Fibroblast of villous mesenchyme (primary cell): ENCODE results near the gene KLK2. TPM values are rescaled to one million over a fixed set of nuclear protein-coding genes. Genes with fewer than 3 reads are reported as not detected.
A peak's percentile ranks its signal among the peaks of the same experiment; 100 is the strongest.

Source experiments
- DNase-seq: peaks from one replicate; pipeline ENCODE4 v3.0.0-alpha.2; 2010; ENCODE audit warnings: low read depth
- H3K4me3 ChIP-seq: 2 replicates; pipeline ENCODE4 v1.5.1; 2011; ENCODE audit warnings: low read depth, mild to moderate bottlenecking, low read length
- total RNA-seq: library from RNA; depleted of rRNA; stranded (reverse); fragments of >200 nt; gene quantifications from 2 replicates; pipeline ENCODE4 v1.2.3, GENCODE V29; 2012
- TF ChIP-seq, protein P1 (sequence below): IDR thresholded peaks from 2 replicates; pipeline ENCODE4 v1.5.1; 2012; ENCODE audit warnings: low read depth, mild to moderate bottlenecking, low read length; ENCODE audit not compliant: insufficient read depth

KLK2 gene
- total RNA-seq, 1 donor, result not detected

GRCh38 chr19:50899569-50899968, 26.3 kb downstream of the KLK2 start:
- H3K4me3 ChIP-seq, result no peak overlapping the region
- TF ChIP-seq, protein P1, sequence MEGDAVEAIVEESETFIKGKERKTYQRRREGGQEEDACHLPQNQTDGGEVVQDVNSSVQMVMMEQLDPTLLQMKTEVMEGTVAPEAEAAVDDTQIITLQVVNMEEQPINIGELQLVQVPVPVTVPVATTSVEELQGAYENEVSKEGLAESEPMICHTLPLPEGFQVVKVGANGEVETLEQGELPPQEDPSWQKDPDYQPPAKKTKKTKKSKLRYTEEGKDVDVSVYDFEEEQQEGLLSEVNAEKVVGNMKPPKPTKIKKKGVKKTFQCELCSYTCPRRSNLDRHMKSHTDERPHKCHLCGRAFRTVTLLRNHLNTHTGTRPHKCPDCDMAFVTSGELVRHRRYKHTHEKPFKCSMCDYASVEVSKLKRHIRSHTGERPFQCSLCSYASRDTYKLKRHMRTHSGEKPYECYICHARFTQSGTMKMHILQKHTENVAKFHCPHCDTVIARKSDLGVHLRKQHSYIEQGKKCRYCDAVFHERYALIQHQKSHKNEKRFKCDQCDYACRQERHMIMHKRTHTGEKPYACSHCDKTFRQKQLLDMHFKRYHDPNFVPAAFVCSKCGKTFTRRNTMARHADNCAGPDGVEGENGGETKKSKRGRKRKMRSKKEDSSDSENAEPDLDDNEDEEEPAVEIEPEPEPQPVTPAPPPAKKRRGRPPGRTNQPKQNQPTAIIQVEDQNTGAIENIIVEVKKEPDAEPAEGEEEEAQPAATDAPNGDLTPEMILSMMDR, result no peak
- no peak for DNase-seq

- DNase-seq, result no peak
- TF ChIP-seq, protein P1, result no peak
- no peak overlapping the region for H3K4me3 ChIP-seq
These were observed 29.4 kb downstream of the KLK2 start for GRCh38 chr19:50902640-50903039.

DNA sequence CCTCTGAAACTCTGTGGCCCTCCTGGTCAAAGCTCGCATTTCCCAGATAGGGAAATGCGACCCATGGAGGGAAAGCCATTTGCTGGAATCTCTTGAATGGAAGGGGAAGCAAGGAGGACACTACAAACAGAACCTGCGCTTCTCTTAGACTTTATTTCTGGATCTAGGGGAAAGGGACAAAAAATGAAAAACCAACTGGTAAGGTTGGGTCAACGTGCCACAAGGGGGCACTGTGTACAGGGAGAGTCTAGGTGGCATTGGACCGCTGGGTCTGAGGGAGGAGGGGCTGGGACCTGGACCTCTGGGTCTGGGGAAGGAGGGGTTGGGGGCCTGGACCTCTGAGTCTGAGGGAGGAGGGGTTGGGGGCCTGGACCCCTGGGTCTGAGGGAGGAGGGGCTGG, 33.0 kb downstream of the KLK2 start:
- no peak for DNase-seq
- TF ChIP-seq, protein P1, result peak; percentile 37
- H3K4me3 ChIP-seq, result no peak overlapping the region

DNA sequence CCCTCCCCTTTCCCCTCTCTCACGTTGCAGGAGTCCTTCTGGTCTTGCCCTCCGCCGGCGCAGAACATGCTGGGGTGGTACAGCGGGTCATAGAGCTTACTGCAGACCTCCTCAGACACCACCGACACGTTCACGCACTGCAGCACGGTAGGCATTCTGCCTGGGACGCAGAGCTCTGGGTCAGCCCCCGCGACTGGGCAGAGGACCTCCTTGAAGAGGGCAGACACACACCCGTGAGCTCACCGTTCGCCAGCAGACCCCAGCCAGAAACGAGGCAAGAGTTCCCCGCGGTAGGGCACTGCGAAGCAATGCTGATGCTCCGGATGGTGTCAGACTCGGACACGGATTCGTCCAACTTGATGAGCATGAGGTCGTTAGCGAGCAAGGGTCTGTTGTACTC, 35.1 kb downstream of the KLK2 start:
- TF ChIP-seq, protein P1, result no peak
- H3K4me3 ChIP-seq, result no peak overlapping the region
- no peak for DNase-seq

- no peak overlapping the region for H3K4me3 ChIP-seq
- no peak for DNase-seq
- TF ChIP-seq, protein P1, result no peak
These were observed 36.2 kb downstream of the KLK2 start for GRCh38 chr19:50909240-50910070.

GRCh38 chr19:50910722-50911121, 37.5 kb downstream of the KLK2 start:
- TF ChIP-seq, protein P1, result no peak
- no peak for DNase-seq
- H3K4me3 ChIP-seq, result no peak overlapping the region
